HepG2 (cell line): Measurements from ENCODE around the gene ONECUT1. TPM values are rescaled to one million over a fixed set of nuclear protein-coding genes. Genes with fewer than 3 reads are reported as not detected.

Source experiments
- DMAP1 ChIP-seq: IDR thresholded peaks from 2 replicates; pipeline ENCODE4 v1.6.1; 2016
- HNRNPL ChIP-seq: fragments of 200-400 bp; formaldehyde crosslinking; IDR thresholded peaks from 2 replicates; pipeline ENCODE4 v1.6.1; 2017; ENCODE audit warnings: mild to moderate bottlenecking, low read depth, low read length
- MEF2D ChIP-seq: sonication (generic); formaldehyde crosslinking; IDR thresholded peaks from 2 replicates; pipeline ENCODE4 v1.5.1; 2020; ENCODE audit warnings: mild to moderate bottlenecking, missing genetic modification reagents
- POGZ ChIP-seq: sonication (generic); formaldehyde crosslinking; IDR thresholded peaks from 2 replicates; pipeline ENCODE4 v1.4.0; 2020; ENCODE audit warnings: mild to moderate bottlenecking, missing genetic modification reagents
- RCOR2 ChIP-seq: IDR thresholded peaks from 2 replicates; pipeline ENCODE4 v1.6.1; 2016; ENCODE audit warnings: missing biosample characterization, missing genetic modification reagents
- SALL1 ChIP-seq: sonication (generic); formaldehyde crosslinking; IDR thresholded peaks from 2 replicates; pipeline ENCODE4 v1.8.0; 2022; ENCODE audit warnings: mild to moderate bottlenecking, missing genetic modification reagents
- TRIM24 ChIP-seq: sonication (generic); formaldehyde crosslinking; IDR thresholded peaks from 2 replicates; pipeline ENCODE4 v1.8.0; 2022; ENCODE audit warnings: mild to moderate bottlenecking, missing genetic modification reagents
- ZBTB38 ChIP-seq: sonication (generic); formaldehyde crosslinking; IDR thresholded peaks from 2 replicates; pipeline ENCODE4 v1.5.1; 2020; ENCODE audit warnings: mild to moderate bottlenecking, missing genetic modification reagents
- ZNF180 ChIP-seq: sonication (generic); formaldehyde crosslinking; IDR thresholded peaks from 2 replicates; pipeline ENCODE4 v1.4.0; 2020; ENCODE audit warnings: low read depth, missing genetic modification reagents, borderline replicate concordance
- ZNF274 ChIP-seq: sonication (generic); formaldehyde crosslinking; IDR thresholded peaks from 2 replicates; pipeline ENCODE4 v1.5.1; 2020; ENCODE audit warnings: mild to moderate bottlenecking, missing genetic modification reagents
- ZNF350 ChIP-seq: sonication (generic); formaldehyde crosslinking; IDR thresholded peaks from 2 replicates; pipeline ENCODE4 v1.4.0; 2020; ENCODE audit warnings: mild to moderate bottlenecking, low read depth, missing genetic modification reagents, borderline replicate concordance
- ZNF510 ChIP-seq: sonication (generic); formaldehyde crosslinking; IDR thresholded peaks from 2 replicates; pipeline ENCODE4 v1.4.0; 2020; ENCODE audit warnings: low read depth, mild to moderate bottlenecking, missing genetic modification reagents
- ZNF768 ChIP-seq: sonication (generic); formaldehyde crosslinking; IDR thresholded peaks from 2 replicates; pipeline ENCODE4 v1.4.0; 2020; ENCODE audit warnings: missing genetic modification reagents
- ZNF781 ChIP-seq: sonication (generic); formaldehyde crosslinking; IDR thresholded peaks from 2 replicates; pipeline ENCODE4 v1.5.1; 2020; ENCODE audit warnings: borderline replicate concordance, mild to moderate bottlenecking, missing genetic modification reagents; ENCODE audit errors: not compliant biosample characterization
- polyA plus RNA-seq, 8 experiments: library from polyadenylated mRNA; depleted of rRNA in 3 of 8; stranded (reverse) in 7 of 8; unstranded in 1 of 8; fragments of >200 nt; fragmentation: Illumina TruSeq in 4 of 8; extraction: Trizol in 4 of 8; gene quantifications; 2 replicates each; pipeline versions ENCODE4 v1.2.1 to v1.2.3, GENCODE V29; 2011 to 2016; ENCODE audit warnings: low read depth in 4 of 8, missing spikeins in 1 of 8, mixed read lengths in 1 of 8; ENCODE audit not compliant: insufficient read depth in 1 of 8
- total RNA-seq, 5 experiments: library from RNA; depleted of rRNA; stranded (reverse); fragments of >200 nt; fragmentation: Illumina TruSeq; extraction: Trizol; gene quantifications; 2 replicates each; pipeline ENCODE4 v1.2.3, GENCODE V29; 2016; ENCODE audit warnings: low read depth in 1 of 5
- TF ChIP-seq, protein P1 (sequence below): fragments of 450-650 bp; IDR thresholded peaks from 2 replicates; pipeline ENCODE4 v1.6.1; 2017; ENCODE audit warnings: mild to moderate bottlenecking
- TF ChIP-seq, protein P2 (sequence below): sonication (generic); formaldehyde crosslinking; IDR thresholded peaks from 2 replicates; pipeline ENCODE4 v1.5.0; 2020; ENCODE audit warnings: mild to moderate bottlenecking, missing genetic modification reagents, borderline replicate concordance

Gene ONECUT1
- total and polyA plus RNA-seq, 2 of the 13 experiments (the other 11 are each of a cell fraction or from before 2014, with no cell fraction given), result 3.5 to 9.1 TPM

DNA sequence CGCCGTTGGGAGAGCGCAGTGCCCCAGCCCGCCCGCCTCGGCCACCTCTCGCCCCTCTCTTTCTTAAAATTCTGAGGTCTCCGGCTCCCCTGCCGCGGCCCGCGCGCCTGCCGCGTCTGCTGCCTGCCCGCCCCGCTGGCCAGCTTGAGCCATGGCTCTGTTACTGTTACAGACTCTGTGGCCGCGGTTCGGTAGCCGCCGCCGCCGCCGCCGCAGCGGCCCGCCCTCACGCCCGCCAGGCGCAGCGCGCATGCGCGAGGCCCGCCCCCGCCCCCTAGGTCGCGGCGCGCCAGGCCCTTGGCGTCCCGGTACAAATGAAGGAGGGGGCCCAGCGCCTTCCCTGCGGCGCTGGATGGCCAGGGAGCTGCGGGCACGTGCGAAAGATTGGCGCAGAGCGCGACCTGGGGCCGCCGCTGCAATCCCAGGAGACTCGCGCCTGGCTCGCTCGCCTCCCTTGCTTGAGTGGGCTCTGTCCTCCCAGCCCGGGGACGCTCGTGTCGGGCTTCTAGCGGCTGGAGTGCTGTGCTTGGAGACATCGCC, at the start of gene ONECUT1 (continued):
- TF ChIP-seq MEF2D, result no peak
- no peak for TF ChIP-seq TRIM24 (CRISPR knock-in tag)
- TF ChIP-seq DMAP1 (CRISPR knock-in tag), result no peak; the same call in 1 of the 2 replicates
- TF ChIP-seq ZNF350 (CRISPR knock-in tag), result no peak
- no peak for TF ChIP-seq POGZ (CRISPR knock-in tag)
- TF ChIP-seq SALL1 (CRISPR knock-in tag), result peak; percentile 61
- TF ChIP-seq ZNF274 (CRISPR knock-in tag), result peak; percentile 79; the same call in 1 of the 2 replicates
- TF ChIP-seq, protein P1, sequence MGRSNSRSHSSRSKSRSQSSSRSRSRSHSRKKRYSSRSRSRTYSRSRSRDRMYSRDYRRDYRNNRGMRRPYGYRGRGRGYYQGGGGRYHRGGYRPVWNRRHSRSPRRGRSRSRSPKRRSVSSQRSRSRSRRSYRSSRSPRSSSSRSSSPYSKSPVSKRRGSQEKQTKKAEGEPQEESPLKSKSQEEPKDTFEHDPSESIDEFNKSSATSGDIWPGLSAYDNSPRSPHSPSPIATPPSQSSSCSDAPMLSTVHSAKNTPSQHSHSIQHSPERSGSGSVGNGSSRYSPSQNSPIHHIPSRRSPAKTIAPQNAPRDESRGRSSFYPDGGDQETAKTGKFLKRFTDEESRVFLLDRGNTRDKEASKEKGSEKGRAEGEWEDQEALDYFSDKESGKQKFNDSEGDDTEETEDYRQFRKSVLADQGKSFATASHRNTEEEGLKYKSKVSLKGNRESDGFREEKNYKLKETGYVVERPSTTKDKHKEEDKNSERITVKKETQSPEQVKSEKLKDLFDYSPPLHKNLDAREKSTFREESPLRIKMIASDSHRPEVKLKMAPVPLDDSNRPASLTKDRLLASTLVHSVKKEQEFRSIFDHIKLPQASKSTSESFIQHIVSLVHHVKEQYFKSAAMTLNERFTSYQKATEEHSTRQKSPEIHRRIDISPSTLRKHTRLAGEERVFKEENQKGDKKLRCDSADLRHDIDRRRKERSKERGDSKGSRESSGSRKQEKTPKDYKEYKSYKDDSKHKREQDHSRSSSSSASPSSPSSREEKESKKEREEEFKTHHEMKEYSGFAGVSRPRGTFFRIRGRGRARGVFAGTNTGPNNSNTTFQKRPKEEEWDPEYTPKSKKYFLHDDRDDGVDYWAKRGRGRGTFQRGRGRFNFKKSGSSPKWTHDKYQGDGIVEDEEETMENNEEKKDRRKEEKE, result no peak
- peak; percentile 73; the same call in 1 of the 2 replicates for TF ChIP-seq ZNF768 (CRISPR knock-in tag)
- TF ChIP-seq ZNF781 (CRISPR knock-in tag), result peak; percentile 51
- no peak for TF ChIP-seq ZNF510 (CRISPR knock-in tag)
- no peak for TF ChIP-seq ZBTB38 (CRISPR knock-in tag)
- no peak for TF ChIP-seq ZNF180 (CRISPR knock-in tag)
- TF ChIP-seq HNRNPL, result no peak
- TF ChIP-seq RCOR2 (CRISPR knock-in tag), result no peak
- TF ChIP-seq, protein P2, sequence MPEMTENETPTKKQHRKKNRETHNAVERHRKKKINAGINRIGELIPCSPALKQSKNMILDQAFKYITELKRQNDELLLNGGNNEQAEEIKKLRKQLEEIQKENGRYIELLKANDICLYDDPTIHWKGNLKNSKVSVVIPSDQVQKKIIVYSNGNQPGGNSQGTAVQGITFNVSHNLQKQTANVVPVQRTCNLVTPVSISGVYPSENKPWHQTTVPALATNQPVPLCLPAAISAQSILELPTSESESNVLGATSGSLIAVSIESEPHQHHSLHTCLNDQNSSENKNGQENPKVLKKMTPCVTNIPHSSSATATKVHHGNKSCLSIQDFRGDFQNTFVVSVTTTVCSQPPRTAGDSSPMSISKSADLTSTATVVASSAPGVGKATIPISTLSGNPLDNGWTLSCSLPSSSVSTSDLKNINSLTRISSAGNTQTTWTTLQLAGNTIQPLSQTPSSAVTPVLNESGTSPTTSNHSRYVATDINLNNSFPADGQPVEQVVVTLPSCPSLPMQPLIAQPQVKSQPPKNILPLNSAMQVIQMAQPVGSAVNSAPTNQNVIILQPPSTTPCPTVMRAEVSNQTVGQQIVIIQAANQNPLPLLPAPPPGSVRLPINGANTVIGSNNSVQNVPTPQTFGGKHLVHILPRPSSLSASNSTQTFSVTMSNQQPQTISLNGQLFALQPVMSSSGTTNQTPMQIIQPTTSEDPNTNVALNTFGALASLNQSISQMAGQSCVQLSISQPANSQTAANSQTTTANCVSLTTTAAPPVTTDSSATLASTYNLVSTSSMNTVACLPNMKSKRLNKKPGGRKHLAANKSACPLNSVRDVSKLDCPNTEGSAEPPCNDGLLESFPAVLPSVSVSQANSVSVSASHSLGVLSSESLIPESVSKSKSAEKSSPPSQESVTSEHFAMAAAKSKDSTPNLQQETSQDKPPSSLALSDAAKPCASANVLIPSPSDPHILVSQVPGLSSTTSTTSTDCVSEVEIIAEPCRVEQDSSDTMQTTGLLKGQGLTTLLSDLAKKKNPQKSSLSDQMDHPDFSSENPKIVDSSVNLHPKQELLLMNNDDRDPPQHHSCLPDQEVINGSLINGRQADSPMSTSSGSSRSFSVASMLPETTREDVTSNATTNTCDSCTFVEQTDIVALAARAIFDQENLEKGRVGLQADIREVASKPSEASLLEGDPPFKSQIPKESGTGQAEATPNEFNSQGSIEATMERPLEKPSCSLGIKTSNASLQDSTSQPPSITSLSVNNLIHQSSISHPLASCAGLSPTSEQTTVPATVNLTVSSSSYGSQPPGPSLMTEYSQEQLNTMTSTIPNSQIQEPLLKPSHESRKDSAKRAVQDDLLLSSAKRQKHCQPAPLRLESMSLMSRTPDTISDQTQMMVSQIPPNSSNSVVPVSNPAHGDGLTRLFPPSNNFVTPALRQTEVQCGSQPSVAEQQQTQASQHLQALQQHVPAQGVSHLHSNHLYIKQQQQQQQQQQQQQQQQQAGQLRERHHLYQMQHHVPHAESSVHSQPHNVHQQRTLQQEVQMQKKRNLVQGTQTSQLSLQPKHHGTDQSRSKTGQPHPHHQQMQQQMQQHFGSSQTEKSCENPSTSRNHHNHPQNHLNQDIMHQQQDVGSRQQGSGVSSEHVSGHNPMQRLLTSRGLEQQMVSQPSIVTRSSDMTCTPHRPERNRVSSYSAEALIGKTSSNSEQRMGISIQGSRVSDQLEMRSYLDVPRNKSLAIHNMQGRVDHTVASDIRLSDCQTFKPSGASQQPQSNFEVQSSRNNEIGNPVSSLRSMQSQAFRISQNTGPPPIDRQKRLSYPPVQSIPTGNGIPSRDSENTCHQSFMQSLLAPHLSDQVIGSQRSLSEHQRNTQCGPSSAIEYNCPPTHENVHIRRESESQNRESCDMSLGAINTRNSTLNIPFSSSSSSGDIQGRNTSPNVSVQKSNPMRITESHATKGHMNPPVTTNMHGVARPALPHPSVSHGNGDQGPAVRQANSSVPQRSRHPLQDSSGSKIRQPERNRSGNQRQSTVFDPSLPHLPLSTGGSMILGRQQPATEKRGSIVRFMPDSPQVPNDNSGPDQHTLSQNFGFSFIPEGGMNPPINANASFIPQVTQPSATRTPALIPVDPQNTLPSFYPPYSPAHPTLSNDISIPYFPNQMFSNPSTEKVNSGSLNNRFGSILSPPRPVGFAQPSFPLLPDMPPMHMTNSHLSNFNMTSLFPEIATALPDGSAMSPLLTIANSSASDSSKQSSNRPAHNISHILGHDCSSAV, result no peak
